WERI-Rb-1 (cell line): Measurements from ENCODE around the gene TOM1L2.

Source experiments
- DNase-seq: peaks from one replicate; pipeline ENCODE4 v3.0.0-alpha.2; 2020
- H3K27ac ChIP-seq: fragments of 250-450 bp; sonication (Bioruptor Pico); 2 replicates; pipeline ENCODE4 v1.5.1; 2020; ENCODE audit warnings: mild to moderate bottlenecking, moderate library complexity
- H3K27me3 ChIP-seq: fragments of 250-450 bp; sonication (Bioruptor Pico); 2 replicates; pipeline ENCODE4 v1.5.1; 2021; ENCODE audit warnings: mild to moderate bottlenecking, low read depth, moderate library complexity; ENCODE audit not compliant: insufficient read depth, severe bottlenecking
- H3K36me3 ChIP-seq: fragments of 250-450 bp; sonication (Bioruptor Pico); 2 replicates; pipeline ENCODE4 v1.5.1; 2020; ENCODE audit warnings: mild to moderate bottlenecking, moderate library complexity
- H3K4me3 ChIP-seq: 2 replicates; pipeline ENCODE4 v1.5.1; 2011; ENCODE audit warnings: low read depth, mild to moderate bottlenecking, control low read depth, low read length
- H3K9me3 ChIP-seq: fragments of 250-450 bp; sonication (Bioruptor Pico); 2 replicates; pipeline ENCODE4 v1.5.1; 2021; ENCODE audit warnings: mild to moderate bottlenecking, moderate library complexity; ENCODE audit not compliant: severe bottlenecking
- TF ChIP-seq, protein P1 (sequence below): IDR thresholded peaks from 2 replicates; pipeline ENCODE4 v1.5.1; 2011; ENCODE audit warnings: low read depth, mild to moderate bottlenecking, control low read depth, inconsistent platforms, low read length

The TOM1L2 gene

GRCh38 chr17:17922070-17922614, 50.1 kb downstream of the TOM1L2 start:
- Histone ChIP-seq H3K27ac (peak overlapping the region; percentile 36), H3K36me3 (no peaks in the 10 kb centered on the region), H3K27me3 (no peaks in the 10 kb centered on the region), H3K4me3 (no peak overlapping the region), H3K9me3 (no peaks in the 10 kb centered on the region)
- no peak for DNase-seq
- TF ChIP-seq, protein P1, sequence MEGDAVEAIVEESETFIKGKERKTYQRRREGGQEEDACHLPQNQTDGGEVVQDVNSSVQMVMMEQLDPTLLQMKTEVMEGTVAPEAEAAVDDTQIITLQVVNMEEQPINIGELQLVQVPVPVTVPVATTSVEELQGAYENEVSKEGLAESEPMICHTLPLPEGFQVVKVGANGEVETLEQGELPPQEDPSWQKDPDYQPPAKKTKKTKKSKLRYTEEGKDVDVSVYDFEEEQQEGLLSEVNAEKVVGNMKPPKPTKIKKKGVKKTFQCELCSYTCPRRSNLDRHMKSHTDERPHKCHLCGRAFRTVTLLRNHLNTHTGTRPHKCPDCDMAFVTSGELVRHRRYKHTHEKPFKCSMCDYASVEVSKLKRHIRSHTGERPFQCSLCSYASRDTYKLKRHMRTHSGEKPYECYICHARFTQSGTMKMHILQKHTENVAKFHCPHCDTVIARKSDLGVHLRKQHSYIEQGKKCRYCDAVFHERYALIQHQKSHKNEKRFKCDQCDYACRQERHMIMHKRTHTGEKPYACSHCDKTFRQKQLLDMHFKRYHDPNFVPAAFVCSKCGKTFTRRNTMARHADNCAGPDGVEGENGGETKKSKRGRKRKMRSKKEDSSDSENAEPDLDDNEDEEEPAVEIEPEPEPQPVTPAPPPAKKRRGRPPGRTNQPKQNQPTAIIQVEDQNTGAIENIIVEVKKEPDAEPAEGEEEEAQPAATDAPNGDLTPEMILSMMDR = no peak

DNA sequence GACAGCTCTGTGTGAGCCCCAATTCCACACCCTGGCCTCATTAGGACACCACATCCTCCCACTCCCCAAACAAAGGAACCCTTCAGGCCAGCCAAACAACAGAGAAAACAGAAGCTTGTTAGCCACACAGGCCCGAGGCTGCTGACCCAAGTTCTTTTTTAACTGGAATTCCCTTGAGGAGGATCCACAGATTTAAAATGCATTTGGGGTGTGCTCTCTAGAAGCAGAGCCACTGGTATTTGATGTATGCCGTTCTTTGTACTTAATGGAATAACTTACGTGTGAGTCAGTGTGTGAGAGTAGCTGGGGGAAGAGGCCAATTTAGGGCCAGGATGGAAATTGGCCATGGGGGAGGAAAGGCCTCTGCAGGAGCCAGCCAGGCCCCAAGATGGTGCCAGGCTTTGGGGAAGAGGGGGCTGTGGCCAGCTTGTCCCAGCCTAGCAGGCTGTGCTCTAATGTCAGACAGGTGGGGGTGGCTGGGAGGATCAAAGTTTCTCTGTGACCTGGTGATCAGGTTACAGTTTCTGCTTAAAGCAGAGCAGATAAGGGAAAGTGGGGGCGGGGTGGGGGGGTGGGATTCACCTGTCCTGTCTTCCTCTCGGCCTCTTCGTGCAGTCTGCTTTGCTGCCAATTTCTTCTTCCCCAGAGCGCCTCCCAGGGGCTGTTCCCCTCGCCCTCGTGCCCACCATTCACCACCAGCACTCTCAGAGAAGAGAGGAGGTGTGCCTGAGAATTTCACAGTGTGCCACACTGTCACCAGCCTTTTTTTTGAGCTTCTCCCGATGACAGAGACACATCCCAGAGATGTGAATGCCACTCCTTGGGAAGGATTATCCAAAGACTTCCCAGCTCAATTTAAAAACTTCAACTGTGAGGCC, 50.8 kb downstream of the TOM1L2 start:
- TF ChIP-seq, protein P1 = 0 out of 2 replicates have a peak, but pooled peaks have one; percentile 6
- no peaks in the 10 kb centered on the region for H3K27me3 ChIP-seq
- no peaks in the 10 kb centered on the region for H3K9me3 ChIP-seq
- no peak overlapping the region for H3K4me3 ChIP-seq
- peak overlapping the region; percentile 47 for H3K27ac ChIP-seq
- H3K36me3 ChIP-seq = no peaks in the 10 kb centered on the region
- DNase-seq = peak; percentile 67

- H3K27ac ChIP-seq = peak overlapping the region; percentile 1
- H3K36me3 ChIP-seq = no peaks in the 10 kb centered on the region
- no peaks in the 10 kb centered on the region for H3K9me3 ChIP-seq
- DNase-seq = peak; percentile 85
- H3K4me3 ChIP-seq = no peak overlapping the region
- TF ChIP-seq, protein P1 = peak; percentile 80
- no peaks in the 10 kb centered on the region for H3K27me3 ChIP-seq
These were observed 52.8 kb downstream of the TOM1L2 start for GRCh38 chr17:17919169-17920107.

DNA sequence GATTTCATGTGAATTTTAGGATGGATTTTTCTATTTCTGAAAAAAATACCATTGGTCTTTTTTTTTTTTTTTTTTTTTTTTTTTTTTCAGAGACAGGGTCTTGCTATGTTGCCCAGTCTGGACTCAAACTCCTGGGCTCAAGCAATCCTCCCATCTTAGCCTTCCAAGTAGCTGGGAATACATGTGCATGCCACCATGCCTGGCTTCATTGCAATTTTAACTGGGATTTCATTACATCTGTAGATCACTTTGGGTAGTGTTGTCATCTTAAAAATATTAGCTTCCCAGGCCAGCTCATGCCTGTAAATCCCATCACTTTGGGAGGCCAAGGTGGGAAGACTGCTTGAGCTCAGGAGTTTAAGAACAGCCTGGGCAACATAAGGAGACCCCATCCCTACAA, 54.8 kb downstream of the TOM1L2 start:
- Histone ChIP-seq H3K27me3 (no peaks in the 10 kb centered on the region), H3K27ac (no peak overlapping the region), H3K36me3 (no peaks in the 10 kb centered on the region), H3K4me3 (no peak overlapping the region), H3K9me3 (peaks cover 3% of the 10 kb centered on the region)
- TF ChIP-seq, protein P1 = no peak
- no peak for DNase-seq

- no peak for DNase-seq
- TF ChIP-seq, protein P1 = no peak
- peak overlapping the region; percentile 85; the same call in 1 of the 2 replicates for H3K27ac ChIP-seq
- no peaks in the 10 kb centered on the region for H3K27me3 ChIP-seq
- peaks cover 3% of the 10 kb centered on the region for H3K9me3 ChIP-seq
- H3K4me3 ChIP-seq = no peak overlapping the region
- no peaks in the 10 kb centered on the region for H3K36me3 ChIP-seq
These were observed 57.0 kb downstream of the TOM1L2 start for GRCh38 chr17:17915183-17915582.
